Kasumi-1 (cell line): ENCODE data around the gene CYBC1.
A peak's percentile ranks its signal among the peaks of the same experiment; 100 is the strongest.

Experiments used
- DNase-seq, 2 experiments: peaks; one replicate each; lab custom pipeline; 2025; lab: John Stamatoyannopoulos, UW

CYBC1 gene

GRCh38 chr17:82447876-82448275 lies 2.7 kb downstream of the CYBC1 start:
- DNase-seq: no peak

DNA sequence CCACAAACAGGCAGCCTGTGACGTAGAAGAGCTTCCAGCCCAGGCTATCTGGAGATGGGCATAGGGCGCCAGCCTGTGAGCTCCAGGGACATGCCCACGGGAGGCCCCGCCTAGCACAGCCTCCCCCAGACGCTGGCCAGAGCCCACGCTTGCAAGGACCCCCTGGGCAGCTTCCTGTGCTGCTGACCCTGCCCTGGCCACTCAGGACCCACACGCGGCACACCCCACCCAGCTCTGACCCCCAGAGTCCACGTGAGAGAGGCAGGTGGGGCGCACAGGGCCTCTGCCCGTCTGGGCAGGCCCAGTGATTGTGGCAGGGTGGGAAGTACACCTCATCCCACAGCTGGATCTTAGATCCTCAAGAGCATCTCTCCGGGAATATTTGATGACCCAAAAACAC lies 3.9 kb downstream of the CYBC1 start:
- DNase-seq: no peak

DNA sequence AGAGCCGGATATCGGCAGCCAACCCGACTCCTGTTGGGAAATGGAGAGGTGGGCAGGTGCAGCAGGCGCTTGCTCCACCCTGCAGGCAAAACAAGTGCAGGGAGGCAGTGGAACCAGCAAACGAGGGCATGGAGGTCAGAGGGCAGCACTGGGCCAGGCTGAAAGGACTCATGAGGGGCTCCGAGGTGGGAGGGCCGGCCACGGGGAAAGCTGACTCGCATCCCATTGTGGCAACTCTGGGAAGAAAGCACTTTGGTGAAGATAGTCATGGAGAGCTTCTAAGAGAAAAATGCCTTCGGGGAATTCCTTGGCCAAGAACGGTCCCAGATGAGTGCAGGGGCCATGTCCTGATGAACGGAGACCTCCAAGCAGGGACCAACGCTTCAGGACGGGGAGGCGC lies 4.4 kb downstream of the CYBC1 start:
- no peak for DNase-seq

DNA sequence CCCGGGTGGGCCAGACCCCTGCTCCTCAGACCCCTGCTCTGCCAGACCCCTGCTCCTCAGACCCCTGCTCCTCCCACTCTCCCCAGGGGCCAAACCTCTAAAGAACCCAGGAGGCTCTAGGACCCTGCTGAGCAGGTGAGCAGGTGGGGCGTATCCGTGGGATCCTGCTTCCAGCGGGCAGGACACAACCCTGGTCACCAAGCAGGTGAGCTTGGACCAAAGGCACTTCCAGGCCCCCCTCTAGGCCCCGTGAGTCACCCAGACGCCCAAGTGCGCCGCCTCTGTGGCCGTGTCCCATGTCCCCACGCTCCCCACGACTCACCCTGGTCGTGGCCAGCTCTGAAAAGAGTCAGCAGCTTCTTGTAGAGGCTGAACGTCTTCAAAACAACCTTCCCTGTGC lies 5.0 kb downstream of the CYBC1 start:
- DNase-seq: no peak

GRCh38 chr17:82444941-82445521 lies 5.5 kb downstream of the CYBC1 start:
- no peak for DNase-seq

DNA sequence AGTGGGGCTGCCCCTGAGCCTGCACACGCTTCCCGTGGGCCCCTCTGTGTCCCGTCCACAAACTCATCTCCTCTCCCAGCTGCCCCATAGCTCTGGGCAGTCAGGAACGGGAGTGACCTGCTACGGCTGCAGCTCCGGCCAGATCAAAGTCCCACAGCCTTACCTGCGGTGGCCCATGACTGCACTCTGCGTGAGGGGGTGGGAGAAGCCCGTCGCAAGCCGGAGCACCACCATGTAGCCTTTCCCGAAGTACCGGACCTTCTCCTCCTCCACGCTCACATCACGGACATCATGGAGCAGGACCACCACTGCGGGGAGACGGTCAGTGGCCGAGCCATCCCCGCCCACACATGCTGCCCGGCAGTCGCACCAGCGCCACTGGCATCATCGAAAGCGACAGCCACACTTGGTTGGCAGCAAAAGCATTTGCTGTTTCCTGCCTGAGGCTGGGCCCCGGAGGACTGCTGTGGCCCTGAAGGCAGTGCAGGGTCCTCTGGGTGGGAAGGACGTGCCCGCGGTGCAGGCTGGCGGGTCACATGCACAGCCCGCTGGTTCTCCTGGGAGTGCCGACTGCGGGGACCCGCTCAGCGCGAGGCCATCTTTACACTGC lies 6.2 kb downstream of the CYBC1 start:
- no peak for DNase-seq

- no peak for DNase-seq
These were observed 6.9 kb downstream of the CYBC1 start for GRCh38 chr17:82443465-82444283.

- no peak for DNase-seq
These were observed 7.7 kb downstream of the CYBC1 start for GRCh38 chr17:82442643-82443464.

DNA sequence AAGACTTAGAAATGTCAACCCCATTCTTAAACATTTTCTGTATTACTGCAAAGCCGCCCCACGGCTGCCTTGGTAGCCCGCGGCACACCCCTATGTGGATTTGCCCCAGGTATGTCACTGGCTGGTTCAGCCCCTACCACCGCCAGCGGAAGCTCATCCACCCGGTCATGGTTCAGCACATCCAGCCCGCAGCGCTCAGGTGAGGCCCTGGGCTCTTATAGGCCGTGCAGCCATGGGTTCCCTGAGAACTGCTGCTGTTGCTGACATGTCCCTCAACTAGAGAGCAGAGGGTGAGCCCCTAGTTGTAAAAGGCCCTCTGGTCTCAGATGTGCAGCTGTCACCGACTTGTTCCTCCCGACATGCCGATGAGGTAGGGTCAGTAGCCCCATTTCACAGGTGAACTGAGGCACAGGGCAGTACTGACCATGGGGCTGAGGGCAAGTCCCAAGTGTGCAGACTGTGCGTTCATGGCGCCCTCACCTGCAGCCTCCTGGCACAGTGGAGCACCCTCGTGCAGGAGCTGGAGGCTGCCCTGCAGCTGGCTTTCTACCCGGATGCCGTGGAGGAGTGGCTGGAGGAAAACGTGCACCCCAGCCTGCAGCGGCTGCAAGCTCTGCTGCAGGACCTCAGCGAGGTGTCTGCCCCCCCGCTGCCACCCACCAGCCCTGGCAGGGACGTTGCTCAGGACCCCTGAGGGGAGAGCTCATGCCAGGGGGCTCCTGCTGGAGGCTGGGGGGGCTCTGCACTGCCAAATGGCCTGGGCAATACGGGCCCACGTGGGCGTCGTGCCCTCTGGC lies 8.7 kb downstream of the CYBC1 start:
- no peak for DNase-seq

DNA sequence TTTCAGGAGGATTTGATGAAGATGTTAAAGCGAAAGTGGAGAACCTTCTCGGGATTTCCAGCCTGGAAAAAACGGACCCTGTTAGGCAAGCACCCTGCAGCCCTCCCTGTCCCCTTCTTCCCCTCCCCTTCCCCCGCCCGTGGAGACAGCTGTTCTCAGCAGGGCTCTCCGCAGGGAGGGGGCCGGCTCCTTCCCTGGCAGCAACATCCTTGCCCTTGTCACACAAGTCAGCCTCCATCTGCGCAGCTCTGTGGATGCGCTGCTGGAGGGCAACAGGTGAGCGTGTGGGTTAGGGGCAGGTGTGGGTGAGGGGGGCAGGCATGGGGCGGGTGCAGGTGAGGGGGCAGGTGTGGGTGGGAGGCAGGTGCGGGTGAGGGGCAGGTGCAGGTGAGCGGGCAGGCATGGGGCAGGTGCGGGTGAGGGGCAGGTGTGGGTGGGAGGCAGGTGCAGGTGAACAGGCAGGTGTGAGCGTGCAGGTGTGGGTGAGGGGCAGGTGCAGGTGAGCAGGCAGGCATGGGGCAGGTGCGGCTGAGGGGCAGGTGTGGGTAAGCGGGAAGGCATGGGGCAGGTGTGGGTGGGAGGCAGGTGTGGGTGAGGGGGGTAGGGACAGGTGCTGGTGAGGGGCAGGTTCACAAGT lies 9.4 kb downstream of the CYBC1 start:
- DNase-seq: no peak

GRCh38 chr17:82440469-82440981 lies 10.0 kb downstream of the CYBC1 start:
- DNase-seq: peak; percentile 49 to 50

- no peak for DNase-seq
These were observed 10.7 kb downstream of the CYBC1 start for GRCh38 chr17:82439829-82440365.

- DNase-seq: no peak
These were observed 11.2 kb downstream of the CYBC1 start for GRCh38 chr17:82439194-82439828.

DNA sequence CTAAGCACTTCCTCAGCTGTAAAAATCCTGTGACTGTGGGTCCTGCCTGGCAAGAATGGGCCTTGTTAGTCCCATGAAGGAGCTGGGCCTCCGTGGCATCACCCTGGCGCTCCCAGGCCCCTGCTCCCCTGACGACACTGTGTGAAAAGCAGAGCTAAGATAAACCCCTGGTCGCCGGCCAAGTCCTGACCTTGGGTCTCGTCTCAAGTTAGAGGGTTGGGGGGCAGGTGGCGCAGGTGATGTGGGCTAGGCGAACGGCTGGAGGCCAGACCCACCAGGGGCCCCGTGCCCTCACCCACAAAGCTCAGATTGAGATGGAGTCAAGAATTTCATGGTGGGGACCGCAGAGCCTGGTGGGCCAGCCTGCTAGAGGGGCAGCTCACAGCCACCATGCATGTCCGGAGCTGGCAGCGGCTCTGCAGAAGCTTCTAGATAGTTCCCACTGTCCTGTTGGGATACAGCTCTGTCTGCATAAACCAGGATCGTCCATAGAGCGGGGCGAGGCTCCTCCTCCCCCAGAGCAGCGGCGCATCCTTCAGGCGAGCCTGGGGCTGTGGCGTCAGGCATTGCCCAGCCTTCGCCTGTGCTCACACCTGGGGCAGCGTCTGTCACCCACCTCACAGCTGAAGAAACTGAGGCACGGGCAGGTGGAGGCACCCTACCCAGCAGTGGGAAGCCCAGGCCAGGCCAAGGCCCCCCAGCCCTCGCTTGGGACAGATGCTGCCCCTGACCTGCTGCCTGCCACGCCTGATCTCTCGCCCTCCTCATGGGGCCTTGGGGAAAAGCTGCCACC lies 12.0 kb downstream of the CYBC1 start:
- no peak for DNase-seq

GRCh38 chr17:82437325-82437668 lies 13.3 kb downstream of the CYBC1 start:
- DNase-seq: no peak

- no peak for DNase-seq
These were observed 13.8 kb downstream of the CYBC1 start for GRCh38 chr17:82436601-82437324.

DNA sequence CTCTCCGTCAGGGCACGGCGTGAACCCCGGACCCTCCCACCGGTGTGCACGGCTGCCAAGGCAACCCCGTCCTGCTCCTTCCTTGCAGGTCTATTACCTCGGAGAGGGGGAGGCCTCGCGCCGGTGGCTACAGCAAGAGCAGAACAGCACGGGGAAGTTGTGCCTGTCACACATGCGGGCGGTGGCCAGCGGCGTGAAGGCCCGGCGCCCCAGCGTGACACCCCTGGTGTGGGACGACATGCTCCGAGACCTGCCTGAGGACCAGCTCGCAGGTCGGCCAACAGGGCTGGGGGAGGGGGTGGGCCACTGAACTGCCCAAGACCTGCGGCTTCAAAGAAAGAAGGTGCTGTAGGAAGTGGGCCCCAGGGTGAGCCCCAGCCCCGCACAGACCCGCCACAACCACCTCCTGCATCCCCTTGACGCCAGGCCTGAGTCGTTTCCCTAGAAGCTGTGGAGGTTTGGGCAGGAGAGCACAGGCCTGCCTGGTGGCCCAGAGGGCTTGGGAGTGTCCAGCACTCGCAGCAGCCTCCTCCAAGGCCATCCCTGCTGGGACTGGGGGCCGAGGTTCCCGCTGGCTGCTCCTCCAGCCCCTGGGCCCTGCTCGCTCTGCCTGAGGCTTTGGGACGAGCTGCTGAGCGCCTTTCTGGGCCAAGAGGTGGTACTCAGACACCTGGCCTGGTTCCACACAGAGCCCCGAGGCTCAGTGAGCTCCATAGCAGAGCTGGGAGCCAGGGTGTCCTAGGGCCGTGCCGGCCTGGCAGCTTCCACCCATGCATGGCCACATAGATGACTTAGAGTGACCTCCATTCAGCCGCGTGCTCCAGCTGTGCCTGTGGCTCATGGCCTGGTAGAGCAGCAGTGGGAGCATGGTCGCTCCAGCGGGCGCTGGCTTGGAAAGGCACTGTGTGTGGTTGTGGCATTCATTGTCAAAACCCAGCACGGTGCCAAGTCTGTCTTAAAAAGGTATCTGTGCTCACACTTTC lies 14.7 kb downstream of the CYBC1 start:
- DNase-seq: no peak

GRCh38 chr17:82435103-82435502 lies 15.4 kb downstream of the CYBC1 start:
- no peak for DNase-seq
